K562 (cell line): ENCODE results near the gene NCKAP1. TPM values are rescaled to one million over a fixed set of nuclear protein-coding genes. Genes with fewer than 3 reads are reported as not detected.
A peak's percentile ranks its signal among the peaks of the same experiment; 100 is the strongest.

Experiments
- ATAC-seq: fragments of 200-7000 bp; cut with Tn5 transposase; 3 replicates; pipeline ENCODE4 v1.9.1; 2020; ENCODE audit warnings: moderate library complexity
- BruUV-seq: library from RNA; stranded (reverse); fragments of 400-500 nt; replicated peaks from 2 replicates; lab custom pipeline; 2021; lab: Mats Ljungman, UMichigan
- CTCF ChIA-PET: fragments of 300-600 bp; formaldehyde crosslinking; extraction: SDS; loops from one replicate; lab custom pipeline; 2021; ENCODE audit warnings: low intra/inter-chr PET ratio; lab: Yijun Ruan, JAX
- POLR2A ChIA-PET: fragments of 300-600, 350-650 bp; sonication (Branson Sonifier 250); formaldehyde crosslinking; extraction: SDS; loops from one replicate; lab custom pipeline; 2021; ENCODE audit warnings: antibody characterized with exemption, inconsistent platforms; lab: Yijun Ruan, JAX
- DNase-seq, 4 experiments: peaks; one replicate each; pipeline versions ENCODE4 v3.0.0 to v3.0.0-alpha.2; 2011 to 2018; ENCODE audit warnings: low spot score in 3 of 4, mixed read lengths in 3 of 4; ENCODE audit errors: extremely low read depth in 1 of 4
- FAIRE-seq: peaks from 2 replicates; lab custom pipeline; 2011; peaks lifted over from hg19 to GRCh38; lab: Jason Lieb, UNC
- H2AFZ ChIP-seq: 2 replicates; pipeline ENCODE4 v1.6.0; 2011; ENCODE audit warnings: low read depth, low read length, control low read depth, inconsistent platforms
- H3K27ac ChIP-seq: fragments of 200-600 bp; 3 replicates; pipeline ENCODE4 v1.8.0; 2011; ENCODE audit warnings: low read depth, mild to moderate bottlenecking, control low read depth, inconsistent platforms, low read length, moderate library complexity, mixed read lengths; ENCODE audit errors: extremely low read depth
- H3K27me3 ChIP-seq, 2 experiments: fragments of 300-600 bp in 1 of 2; 2 replicates in 1 of 2; 3 replicates in 1 of 2; pipeline versions ENCODE4 v1.6.0 to v1.8.0; 2011; ENCODE audit warnings: inconsistent platforms in 2 of 2, low read length in 2 of 2, mild to moderate bottlenecking in 1 of 2, mixed read lengths in 1 of 2, moderate library complexity in 1 of 2; ENCODE audit not compliant: control insufficient read depth in 2 of 2, insufficient read depth in 2 of 2
- H3K36me3 ChIP-seq: fragments of 300-600 bp; 3 replicates; pipeline ENCODE4 v1.8.0; 2011; ENCODE audit warnings: mild to moderate bottlenecking, low read length, inconsistent platforms; ENCODE audit not compliant: control insufficient read depth, insufficient read depth
- H3K4me1 ChIP-seq, 2 experiments: fragments of 200-600 bp in 1 of 2; replicated peaks in 1 of 2; 2 replicates in 1 of 2; 3 replicates in 1 of 2; pipeline versions ENCODE4 v1.5.1 to v1.8.0; 2011; ENCODE audit warnings: inconsistent platforms in 2 of 2, low read length in 2 of 2, mild to moderate bottlenecking in 1 of 2, mixed read lengths in 1 of 2, moderate library complexity in 1 of 2; ENCODE audit not compliant: control insufficient read depth in 2 of 2, insufficient read depth in 2 of 2
- H3K4me2 ChIP-seq: 2 replicates; pipeline ENCODE4 v1.6.1; 2011; ENCODE audit warnings: low read length, control low read depth, inconsistent platforms, mixed read lengths; ENCODE audit not compliant: insufficient read depth
- H3K4me3 ChIP-seq: fragments of 200-600 bp; sonication (generic), shearing (Covaris generic); 2 replicates; pipeline ENCODE4 v1.5.1; 2016; ENCODE audit warnings: control low read depth, inconsistent platforms
- H3K79me2 ChIP-seq: fragments of 200-600 bp; 3 replicates; pipeline ENCODE4 v1.8.0; 2011; ENCODE audit warnings: low read length, inconsistent platforms; ENCODE audit not compliant: control insufficient read depth, insufficient read depth
- H3K9ac ChIP-seq, 2 experiments: 2 replicates each; pipeline versions ENCODE4 v1.6.0 to v1.6.1; 2011; ENCODE audit warnings: low read depth in 2 of 2, low read length in 2 of 2, control low read depth in 1 of 2, inconsistent platforms in 1 of 2, mild to moderate bottlenecking in 1 of 2, mixed read lengths in 1 of 2; ENCODE audit not compliant: insufficient read depth in 1 of 2
- H3K9me1 ChIP-seq: one replicate; pipeline ENCODE4 v1.6.0; 2011; ENCODE audit warnings: inconsistent platforms, mild to moderate bottlenecking, low read length, moderate library complexity; ENCODE audit not compliant: control insufficient read depth, insufficient read depth
- H3K9me3 ChIP-seq: replicated peaks from 2 replicates; pipeline ENCODE4 v1.5.1; 2011; ENCODE audit warnings: low read depth, low read length, inconsistent platforms; ENCODE audit not compliant: control insufficient read depth, insufficient read depth
- H4K20me1 ChIP-seq: replicated peaks from 2 replicates; pipeline ENCODE4 v1.6.1; 2011; ENCODE audit warnings: low read length, inconsistent platforms, mixed read lengths; ENCODE audit not compliant: control insufficient read depth, insufficient read depth
- ARID3A ChIP-seq: IDR thresholded peaks from 2 replicates; pipeline ENCODE4 v1.6.1; 2012; ENCODE audit warnings: low read depth, low read length, improper control_type of control experiment, borderline replicate concordance
- FOXJ2 ChIP-seq: fragments of 200-800 bp; sonication (Bioruptor generic); IDR thresholded peaks from 2 replicates; pipeline ENCODE4 v1.6.1; 2016; ENCODE audit warnings: missing genetic modification characterization, missing compliant biosample characterization
- MXD1 ChIP-seq: fragments of 250-450 bp; sonication (Bioruptor Pico); IDR thresholded peaks from 2 replicates; pipeline ENCODE4 v1.8.0; 2021; ENCODE audit warnings: borderline replicate concordance, mild to moderate bottlenecking, moderate library complexity; ENCODE audit not compliant: poor library complexity, severe bottlenecking
- RAD21 ChIP-seq, 2 experiments: fragments of 250-450 bp in 1 of 2; fragments of 450-650 bp in 1 of 2; sonication (Bioruptor Pico) in 1 of 2; formaldehyde crosslinking in 1 of 2; IDR thresholded peaks in 1 of 2; conservative IDR thresholded peaks in 1 of 2; 2 replicates each; pipeline versions ENCODE4 v1.4.0 to v1.8.0; 2020 to 2022; ENCODE audit warnings: mild to moderate bottlenecking in 2 of 2, moderate library complexity in 1 of 2
- SMAD1 ChIP-seq: fragments of 150-350 bp; IDR thresholded peaks from 2 replicates; pipeline ENCODE4 v1.6.1; 2014; ENCODE audit warnings: low read length, low read depth; ENCODE audit not compliant: partially characterized antibody
- SREBF2 ChIP-seq: sonication (generic); formaldehyde crosslinking; IDR thresholded peaks from 2 replicates; pipeline ENCODE4 v1.4.0; 2020; ENCODE audit warnings: mild to moderate bottlenecking, missing genetic modification reagents
- ZNF589 ChIP-seq: fragments of 200-800 bp; sonication (Bioruptor generic); IDR thresholded peaks from 2 replicates; pipeline ENCODE4 v1.6.1; 2016; ENCODE audit warnings: low read depth, missing genetic modification characterization, missing compliant biosample characterization
- ZZZ3 ChIP-seq: fragments of 450-650 bp; IDR thresholded peaks from 2 replicates; pipeline ENCODE4 v1.6.1; 2016; ENCODE audit warnings: antibody characterized with exemption, mild to moderate bottlenecking, moderate library complexity
- WGBS: fragments of 100-300 bp; shearing (Covaris generic); methylation state at CpG from one replicate; pipeline ENCODE4 v1.1.6; 2016; ENCODE audit warnings: low coverage, mixed read lengths; ENCODE audit not compliant: insufficient coverage; ENCODE audit errors: missing lambda C conversion rate; 5-methylcytosine and 5-hydroxymethylcytosine counted together
- in situ Hi-C: fragments of 300-500 bp; cut with MboI; formaldehyde crosslinking; loops from 4 replicates; pipeline ENCODE4 v1.15.0; 2018; ENCODE audit warnings: inconsistent platforms, mixed read lengths
- intact Hi-C: fragments of 100-400 bp; cut with micrococcal nuclease; formaldehyde crosslinking; loops from 2 replicates; pipeline ENCODE4 v1.14.2; 2022
- polyA plus RNA-seq, 8 experiments: library from polyadenylated mRNA; depleted of rRNA in 4 of 8; stranded (reverse) in 5 of 8; unstranded in 3 of 8; fragments of >200 nt; fragmentation: Nextera tagmentation in 2 of 8; fragmentation: Illumina TruSeq in 1 of 8; extraction: Ambion mirVana in 2 of 8; extraction: Trizol in 1 of 8; gene quantifications; 2 replicates each; pipeline versions ENCODE4 v1.2.1 to v1.2.3, GENCODE V29; 2011 to 2014; ENCODE audit warnings: inconsistent platforms in 1 of 8, missing spikeins in 1 of 8
- total RNA-seq, 7 experiments: library from RNA; depleted of rRNA in 6 of 7; stranded (reverse); fragments of >200 nt in 6 of 7; fragmentation: Illumina TruSeq in 2 of 7; extraction: Trizol in 2 of 7; gene quantifications; 2 replicates each; pipeline versions ENCODE4 v1.2.1 to v1.2.3, GENCODE V29; 2011 to 2021; ENCODE audit warnings: low replicate concordance in 1 of 7
- TF ChIP-seq, protein P1 (sequence below), 3 experiments: IDR thresholded peaks in 2 of 3; conservative IDR thresholded peaks in 1 of 3; 2 replicates each; pipeline ENCODE4 v1.5.1; 2011 to 2012; ENCODE audit warnings: low read length in 3 of 3, mild to moderate bottlenecking in 3 of 3, control low read depth in 2 of 3, improper control_type of control experiment in 1 of 3, inconsistent platforms in 1 of 3, low read depth in 1 of 3, mixed read lengths in 1 of 3, moderate library complexity in 1 of 3; ENCODE audit not compliant: insufficient read depth in 2 of 3

The NCKAP1 gene
- total and polyA plus RNA-seq, 9 of the 15 experiments (the other 6 are each of a cell fraction or from before 2014, with no cell fraction given) = 34.0 to 153 (median 88.7) TPM

GRCh38 chr2:182980652-182981051 is 57.6 kb downstream of the NCKAP1 start:
- FAIRE-seq = no peak
- peaks cover 76% of the 10 kb centered on the region for H3K36me3 ChIP-seq
- DNase-seq = no peak
- no peaks in the 10 kb centered on the region for H3K79me2 ChIP-seq
- in situ Hi-C loops = loop anchor here (10.0 kb wide), 1 partner anchor 216 kb away; no protein-coding TSS in a partner anchor
- CTCF ChIA-PET = interaction anchor here (0.6 to 1.6 kb wide), 5 partner anchors 196 to 314 kb away, joined by 3 to 10 read pairs (median 4); no protein-coding TSS in a partner anchor
- no peak overlapping the region for H3K4me3 ChIP-seq
- no peak overlapping the region for H3K27ac ChIP-seq
- H3K9me3 ChIP-seq = no peaks in the 10 kb centered on the region
- H3K27me3 ChIP-seq = no peaks in the 10 kb centered on the region
- POLR2A ChIA-PET = interaction anchor here (0.6 to 1.1 kb wide), 4 partner anchors 9 to 88 kb away, joined by 3 to 5 read pairs (median 4); no protein-coding TSS in a partner anchor
- no peaks in the 10 kb centered on the region for H4K20me1 ChIP-seq
- intact Hi-C loops = loop anchor here (1.0 to 5.0 kb wide), 6 partner anchors 58 to 794 kb away; partner anchors contain the start of genes FRZB and NCKAP1
- H2AFZ ChIP-seq = no peak overlapping the region
- no peaks in the 10 kb centered on the region for H3K9me1 ChIP-seq
- no peak for TF ChIP-seq FOXJ2
- TF ChIP-seq ZNF589 (CRISPR knock-in tag) = no peak
- no peak for TF ChIP-seq MXD1 (CRISPR knock-in tag)
- no peak overlapping the region for H3K4me2 ChIP-seq
- no peaks in the 10 kb centered on the region for H3K4me1 ChIP-seq
- 94% methylated on average over 1 of the region's 1 CpG for WGBS
- peak; percentile 53 for ATAC-seq
- no TSS peak for BruUV-seq
- no peak overlapping the region for H3K9ac ChIP-seq

- no peaks in the 10 kb centered on the region for H3K79me2 ChIP-seq
- H3K27ac ChIP-seq = no peak overlapping the region
- peak; percentile 37 for FAIRE-seq
- H3K9me3 ChIP-seq = no peaks in the 10 kb centered on the region
- no peaks in the 10 kb centered on the region for H4K20me1 ChIP-seq
- no peak overlapping the region for H2AFZ ChIP-seq
- peaks cover 73% of the 10 kb centered on the region for H3K36me3 ChIP-seq
- no peaks in the 10 kb centered on the region for H3K9me1 ChIP-seq
- DNase-seq = peak; percentile 24 to 47 (median 27)
- peak; percentile 80 for ATAC-seq
- in situ Hi-C loops = loop anchor here (10.0 kb wide), 1 partner anchor 215 kb away; no protein-coding TSS in a partner anchor
- H3K4me3 ChIP-seq = no peak overlapping the region
- ChIA-PET CTCF (interaction anchor here (0.6 to 1.6 kb wide), 6 partner anchors 195 to 793 kb away, joined by 3 to 10 read pairs (median 4); no protein-coding TSS in a partner anchor), POLR2A (interaction anchor here (0.6 to 1.1 kb wide), 5 partner anchors 9 to 88 kb away, joined by 3 to 5 read pairs (median 3); no protein-coding TSS in a partner anchor)
- intact Hi-C loops = loop anchor here (1.0 to 5.0 kb wide), 6 partner anchors 59 to 793 kb away; partner anchors contain the start of genes FRZB and NCKAP1
- H3K9ac ChIP-seq = no peak overlapping the region
- H3K4me1 ChIP-seq = no peaks in the 10 kb centered on the region
- no peaks in the 10 kb centered on the region for H3K27me3 ChIP-seq
- no peak overlapping the region for H3K4me2 ChIP-seq
- BruUV-seq = no TSS peak
- TF ChIP-seq SREBF2 (CRISPR knock-in tag) (no peak), ARID3A (peak; percentile 22; the same call in 1 of the 2 replicates), ZZZ3 (peak; percentile 74; the same call in 1 of the 2 replicates), RAD21 (CRISPR knock-in tag; conservative IDR thresholded peaks at IDR 0.05 in 1 of 2, IDR thresholded peaks at IDR 0.05 in 1 of 2) (peak; percentile 66 to 73), SMAD1 (no peak)
- TF ChIP-seq, protein P1, sequence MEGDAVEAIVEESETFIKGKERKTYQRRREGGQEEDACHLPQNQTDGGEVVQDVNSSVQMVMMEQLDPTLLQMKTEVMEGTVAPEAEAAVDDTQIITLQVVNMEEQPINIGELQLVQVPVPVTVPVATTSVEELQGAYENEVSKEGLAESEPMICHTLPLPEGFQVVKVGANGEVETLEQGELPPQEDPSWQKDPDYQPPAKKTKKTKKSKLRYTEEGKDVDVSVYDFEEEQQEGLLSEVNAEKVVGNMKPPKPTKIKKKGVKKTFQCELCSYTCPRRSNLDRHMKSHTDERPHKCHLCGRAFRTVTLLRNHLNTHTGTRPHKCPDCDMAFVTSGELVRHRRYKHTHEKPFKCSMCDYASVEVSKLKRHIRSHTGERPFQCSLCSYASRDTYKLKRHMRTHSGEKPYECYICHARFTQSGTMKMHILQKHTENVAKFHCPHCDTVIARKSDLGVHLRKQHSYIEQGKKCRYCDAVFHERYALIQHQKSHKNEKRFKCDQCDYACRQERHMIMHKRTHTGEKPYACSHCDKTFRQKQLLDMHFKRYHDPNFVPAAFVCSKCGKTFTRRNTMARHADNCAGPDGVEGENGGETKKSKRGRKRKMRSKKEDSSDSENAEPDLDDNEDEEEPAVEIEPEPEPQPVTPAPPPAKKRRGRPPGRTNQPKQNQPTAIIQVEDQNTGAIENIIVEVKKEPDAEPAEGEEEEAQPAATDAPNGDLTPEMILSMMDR (IDR thresholded peaks at IDR 0.05 in 2 of 3, conservative IDR thresholded peaks at IDR 0.05 in 1 of 3; ENCODE audit: insufficient read depth in 2 of 3, low read depth in 1 of 3, low read length in 3 of 3) = peak in 1 of 3 experiments; percentile 70; a peak in 4 of 6 replicates
Observed at GRCh38 chr2:182980115-182980514, 58.1 kb downstream of the NCKAP1 start.
